Cardiac fibroblast (primary cell): ENCODE measurements around the gene ELP4.
A peak's percentile ranks its signal among the peaks of the same experiment; 100 is the strongest.

Experiments used
- DNase-seq, 2 donors: peaks; one replicate each; pipeline versions ENCODE4 v3.0.0 to v3.0.0-alpha.2; 2010; ENCODE audit warnings: low read depth in 2 of 2
- H3K4me3 ChIP-seq, 2 donors: replicated peaks in 1 of 2; 1 replicate in 1 of 2; 2 replicates in 1 of 2; pipeline ENCODE4 v1.5.1; 2011; ENCODE audit warnings: low read depth in 2 of 2, low read length in 2 of 2, mild to moderate bottlenecking in 2 of 2, moderate library complexity in 1 of 2
- CTCF ChIP-seq: IDR thresholded peaks from one replicate; pipeline ENCODE4 v1.5.1; 2011; ENCODE audit warnings: low read depth, mild to moderate bottlenecking, low read length, inconsistent platforms

Gene ELP4

GRCh38 chr11:31500560-31500959 is 9.0 kb upstream of the ELP4 start:
- no peak for TF ChIP-seq CTCF
- no peak overlapping the region for H3K4me3 ChIP-seq
- DNase-seq = peak; percentile 57 to 71

- H3K4me3 ChIP-seq = peak overlapping the region; percentile 92 to 95
- DNase-seq = no peak
- TF ChIP-seq CTCF = no peak
Observed at GRCh38 chr11:31509051-31509428, 527 bp upstream of the ELP4 start.

GRCh38 chr11:31512117-31512516 is 2.5 kb downstream of the ELP4 start:
- no peak for TF ChIP-seq CTCF
- no peak for DNase-seq
- H3K4me3 ChIP-seq = no peak overlapping the region

GRCh38 chr11:31521497-31522150 is 12.1 kb downstream of the ELP4 start:
- TF ChIP-seq CTCF = no peak
- H3K4me3 ChIP-seq = no peak overlapping the region
- no peak for DNase-seq

GRCh38 chr11:31529189-31529588 is 19.6 kb downstream of the ELP4 start:
- no peak overlapping the region for H3K4me3 ChIP-seq
- no peak for DNase-seq
- no peak for TF ChIP-seq CTCF

GRCh38 chr11:31529701-31530100 is 20.1 kb downstream of the ELP4 start:
- H3K4me3 ChIP-seq = no peak overlapping the region
- no peak for DNase-seq
- no peak for TF ChIP-seq CTCF

GRCh38 chr11:31531293-31531692 is 21.7 kb downstream of the ELP4 start:
- no peak for DNase-seq
- no peak overlapping the region for H3K4me3 ChIP-seq
- no peak for TF ChIP-seq CTCF
